T-helper 1 cell treated with Interleukin-12 subunit alpha and Interleukin-12 subunit beta and Interleukin-4 antibody, amounts not matched to agents 30 μg/mL and 1 μg/mL, for 36 hours (primary cell): Measurements from ENCODE around the gene HDGFL2.
"Not testable (repeated sequence)": the region's sequence is repeated elsewhere in the genome, so short reads cannot be mapped to it uniquely, and the experiment has no call there.

Source experiments
- H3K27ac Mint-ChIP-seq: one replicate; pipeline ENCODE4 v1.8.0; 2021; ENCODE audit warnings: mild to moderate bottlenecking, mixed read lengths
- H3K27me3 Mint-ChIP-seq: one replicate; pipeline ENCODE4 v1.8.0; 2021; ENCODE audit warnings: low read depth, mixed read lengths
- H3K36me3 Mint-ChIP-seq: one replicate; pipeline ENCODE4 v1.8.0; 2021; ENCODE audit warnings: low read depth, mixed read lengths
- H3K4me1 Mint-ChIP-seq: one replicate; pipeline ENCODE4 v1.8.0; 2021; ENCODE audit warnings: low read depth, mixed read lengths
- H3K4me3 Mint-ChIP-seq: one replicate; pipeline ENCODE4 v1.8.0; 2021; ENCODE audit warnings: mild to moderate bottlenecking, moderate library complexity, mixed read lengths
- H3K9me3 Mint-ChIP-seq: one replicate; pipeline ENCODE4 v1.8.0; 2021; ENCODE audit warnings: mixed read lengths

HDGFL2 gene

GRCh38 chr19:4534836-4535658 is 63.0 kb downstream of the HDGFL2 start, which contains the start of gene PLIN5:
TSS of gene PLIN5 (minus strand) at chr19:4535224. CDS start at chr19:4534074, 1,150 bp downstream.
- H3K4me3 Mint-ChIP-seq = no peak within 1 kb of the TSS
- peaks cover 16% of the 10 kb centered on the region for H3K27me3 Mint-ChIP-seq
- H3K9me3 Mint-ChIP-seq = no peaks in the 10 kb centered on the region
- no peaks in the 10 kb centered on the region for H3K36me3 Mint-ChIP-seq
- H3K27ac Mint-ChIP-seq = no peak within 1 kb of the TSS
- peaks cover 5% of the 10 kb centered on the region for H3K4me1 Mint-ChIP-seq

DNA sequence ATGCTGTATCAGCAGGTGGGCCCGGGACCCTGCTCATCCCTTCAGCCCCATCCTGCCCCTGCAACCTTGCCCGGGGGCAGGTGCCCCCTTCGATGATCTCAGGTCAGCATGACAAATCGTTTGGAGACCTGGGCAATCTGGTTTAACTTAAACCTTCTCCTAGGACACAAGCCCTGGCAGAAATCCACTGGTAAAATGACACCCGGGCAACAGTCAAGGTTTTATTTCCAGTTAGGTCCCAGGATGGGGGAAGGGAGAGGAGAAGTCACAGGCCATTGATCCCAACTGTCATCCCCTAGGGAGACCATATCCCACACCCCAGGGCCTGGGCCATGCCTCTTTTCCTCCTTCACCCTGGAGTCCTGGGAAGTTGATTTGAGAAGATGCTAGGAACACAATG is 64.7 kb downstream of the HDGFL2 start:
- Mint-ChIP-seq H3K9me3 (no peaks in the 10 kb centered on the region), H3K27ac (no peak overlapping the region), H3K4me1 (peaks cover 6% of the 10 kb centered on the region), H3K4me3 (no peak overlapping the region), H3K36me3 (no peaks in the 10 kb centered on the region), H3K27me3 (peaks cover 9% of the 10 kb centered on the region)

DNA sequence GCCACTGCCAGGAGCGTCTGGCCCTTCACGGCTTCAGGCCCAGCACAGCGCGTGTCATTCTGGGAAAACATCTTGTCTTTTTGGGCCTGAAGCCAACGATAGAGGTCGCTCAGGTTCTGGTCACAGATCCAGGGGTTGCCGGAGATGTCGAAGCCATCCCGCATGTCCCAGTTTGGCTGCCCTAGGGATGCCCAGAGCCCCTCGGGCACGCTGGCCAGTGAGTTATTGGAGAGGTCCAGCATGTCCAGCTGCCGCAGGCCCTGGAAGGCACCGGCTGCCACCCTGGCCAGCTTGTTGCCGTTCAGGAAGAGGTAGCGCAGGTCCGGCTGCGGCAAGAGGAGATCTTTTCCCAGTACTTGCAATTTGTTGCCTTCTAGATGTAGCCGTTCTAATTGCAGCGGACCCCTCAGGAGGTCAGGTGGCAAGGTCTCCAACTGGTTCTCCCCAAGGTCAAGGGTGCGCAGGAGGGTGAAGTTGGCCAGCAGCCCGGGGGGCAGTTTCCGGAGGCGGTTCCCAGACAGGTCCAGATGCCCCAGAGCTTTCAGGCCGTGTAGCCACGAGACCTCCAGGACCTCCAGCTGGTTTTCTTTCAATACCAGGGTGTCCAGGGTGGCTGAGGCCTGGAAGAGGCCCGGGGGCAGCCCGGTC is 66.0 kb downstream of the HDGFL2 start:
- Mint-ChIP-seq H3K27me3 (peaks cover 9% of the 10 kb centered on the region), H3K27ac (no peak overlapping the region), H3K4me1 (peaks cover 6% of the 10 kb centered on the region), H3K9me3 (no peaks in the 10 kb centered on the region), H3K4me3 (no peak overlapping the region), H3K36me3 (no peaks in the 10 kb centered on the region)

- no peak overlapping the region for H3K27ac Mint-ChIP-seq
- peaks cover 6% of the 10 kb centered on the region for H3K4me1 Mint-ChIP-seq
- peaks cover 9% of the 10 kb centered on the region for H3K27me3 Mint-ChIP-seq
- no peak overlapping the region for H3K4me3 Mint-ChIP-seq
- no peaks in the 10 kb centered on the region for H3K36me3 Mint-ChIP-seq
- no peaks in the 10 kb centered on the region for H3K9me3 Mint-ChIP-seq
Measured at GRCh38 chr19:4538601-4538954, 66.5 kb downstream of the HDGFL2 start.

GRCh38 chr19:4539169-4539692 is 67.1 kb downstream of the HDGFL2 start:
- peaks cover 9% of the 10 kb centered on the region for H3K27me3 Mint-ChIP-seq
- no peak overlapping the region for H3K4me3 Mint-ChIP-seq
- H3K36me3 Mint-ChIP-seq = no peaks in the 10 kb centered on the region
- H3K27ac Mint-ChIP-seq = no peak overlapping the region
- peaks cover 6% of the 10 kb centered on the region for H3K4me1 Mint-ChIP-seq
- no peaks in the 10 kb centered on the region for H3K9me3 Mint-ChIP-seq

- H3K4me3 Mint-ChIP-seq = peak within 1 kb of the TSS; percentile 50
- peak within 1 kb of the TSS; percentile 27 for H3K27ac Mint-ChIP-seq
- H3K27me3 Mint-ChIP-seq = peaks cover 4% of the 10 kb centered on the region
- H3K4me1 Mint-ChIP-seq = peaks cover 6% of the 10 kb centered on the region
- no peaks in the 10 kb centered on the region for H3K36me3 Mint-ChIP-seq
- no peaks in the 10 kb centered on the region for H3K9me3 Mint-ChIP-seq
Measured at GRCh38 chr19:4539693-4540581, 67.8 kb downstream of the HDGFL2 start, which contains the start of gene LRG1. TSS of gene LRG1 (minus strand) at chr19:4540036. CDS start at chr19:4540013, 23 bp downstream.

- Mint-ChIP-seq H3K9me3 (no peaks in the 10 kb centered on the region), H3K4me3 (no peak overlapping the region), H3K27me3 (no peaks in the 10 kb centered on the region), H3K36me3 (no peaks in the 10 kb centered on the region), H3K27ac (no peak overlapping the region), H3K4me1 (peaks cover 6% of the 10 kb centered on the region)
Measured at GRCh38 chr19:4541114-4541805, 69.2 kb downstream of the HDGFL2 start.

DNA sequence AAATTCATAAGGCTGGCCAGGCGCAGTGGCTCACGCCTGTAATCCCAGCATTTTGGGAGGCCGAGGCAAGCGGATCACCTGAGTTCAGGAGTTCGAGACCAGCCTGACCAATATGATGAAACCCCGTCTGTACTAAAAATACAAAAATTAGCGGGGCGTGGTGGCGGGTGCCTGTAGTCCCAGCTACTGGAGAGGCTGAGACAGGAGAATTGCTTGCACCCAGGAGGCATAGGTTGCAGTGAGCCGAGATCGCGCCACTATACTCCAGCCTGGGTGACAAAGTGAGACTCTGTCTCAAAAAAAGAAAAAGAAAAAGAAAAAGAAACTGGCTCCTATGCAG is 69.7 kb downstream of the HDGFL2 start:
- H3K9me3 Mint-ChIP-seq, H3K4me3 Mint-ChIP-seq, H3K36me3 Mint-ChIP-seq, H3K27me3 Mint-ChIP-seq, H3K4me1 Mint-ChIP-seq, H3K27ac Mint-ChIP-seq: not testable (repeated sequence)

DNA sequence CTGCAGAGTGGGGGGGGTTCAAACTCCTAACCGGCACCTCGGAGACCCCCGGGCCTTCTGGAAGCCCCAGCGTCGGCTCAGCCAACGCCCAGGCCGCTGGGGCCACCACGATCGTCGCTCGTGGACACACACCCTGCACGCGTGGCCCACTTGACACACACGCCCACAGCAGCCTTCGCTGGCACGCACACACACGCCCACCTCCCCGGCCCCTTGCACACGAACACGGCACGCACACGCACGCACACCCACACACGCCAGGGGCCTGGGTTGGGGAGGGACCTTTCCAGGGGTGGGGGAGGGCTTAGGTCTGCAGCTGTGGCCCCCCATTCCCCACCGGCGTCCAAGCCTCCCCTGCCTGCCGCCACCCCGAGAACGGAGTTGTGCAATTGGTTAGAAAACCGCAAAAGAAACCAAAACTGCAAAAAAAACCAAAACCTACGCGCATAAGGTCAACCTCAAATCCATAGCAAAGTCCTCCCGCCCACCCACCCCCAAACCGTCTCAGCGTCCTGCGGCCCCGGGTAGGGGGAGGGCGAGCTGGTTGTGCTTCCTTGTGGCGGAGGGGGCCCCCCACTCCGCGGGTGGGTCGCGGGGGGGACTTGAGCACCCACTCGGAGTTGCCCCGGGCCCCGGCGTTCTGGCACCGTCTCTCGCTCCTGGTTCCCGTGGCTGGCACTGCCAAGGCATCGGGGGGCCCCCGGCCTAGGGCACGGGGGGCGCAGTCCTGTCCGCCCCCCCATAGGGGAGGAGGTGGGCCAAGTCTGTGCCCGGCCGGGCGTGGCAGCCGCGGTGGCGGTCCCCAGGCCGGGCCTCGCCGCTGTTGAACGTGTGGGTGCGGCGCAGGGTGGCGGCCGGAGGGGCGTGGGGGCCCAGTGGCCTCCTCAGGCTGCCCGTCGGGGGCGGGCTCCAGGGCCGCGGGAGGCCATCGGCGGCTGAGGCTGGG is 71.1 kb downstream of the HDGFL2 start:
- H3K27ac Mint-ChIP-seq = no peak overlapping the region
- no peaks in the 10 kb centered on the region for H3K9me3 Mint-ChIP-seq
- no peaks in the 10 kb centered on the region for H3K36me3 Mint-ChIP-seq
- H3K4me3 Mint-ChIP-seq = no peak overlapping the region
- H3K4me1 Mint-ChIP-seq = peaks cover 6% of the 10 kb centered on the region
- no peaks in the 10 kb centered on the region for H3K27me3 Mint-ChIP-seq

DNA sequence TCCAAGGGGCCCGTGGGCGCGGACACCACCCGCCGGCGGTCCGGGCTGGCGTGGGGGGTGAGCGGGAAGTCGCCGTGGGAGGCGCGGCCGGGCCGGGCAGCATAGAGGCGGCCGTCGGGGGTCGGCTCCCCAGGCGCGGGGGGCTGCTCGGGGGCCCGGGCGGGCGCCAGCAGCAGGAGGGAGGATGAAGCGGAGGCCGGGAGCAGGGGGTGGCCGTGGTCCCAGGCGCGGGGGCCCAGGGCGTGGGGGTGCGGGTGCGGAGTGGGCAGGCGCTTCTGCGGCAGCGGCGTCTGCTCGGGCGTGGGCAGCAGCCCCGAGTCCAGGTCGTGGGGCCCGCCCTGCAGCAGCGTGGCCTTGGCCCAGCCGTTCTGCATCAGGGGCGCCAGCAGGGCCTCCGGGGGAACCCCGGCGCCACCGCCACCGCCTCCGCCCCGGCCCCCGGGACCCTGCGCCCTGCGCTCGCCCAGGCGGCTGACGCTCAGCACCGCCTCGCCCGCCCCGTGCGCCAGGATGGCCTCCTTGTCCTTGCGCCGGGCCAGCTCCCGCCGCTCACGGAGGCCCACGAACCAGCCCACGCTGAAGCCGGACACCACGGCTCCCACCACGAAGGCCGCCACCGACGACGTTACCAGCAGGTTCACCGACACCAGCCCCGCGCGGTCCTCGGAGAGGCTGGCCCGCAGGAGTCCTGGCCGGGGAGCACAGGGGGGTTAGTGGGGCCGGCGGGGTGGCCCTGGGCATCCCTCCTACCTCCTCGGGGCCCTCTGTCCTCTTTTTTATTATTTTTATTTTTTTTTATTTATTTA is 71.9 kb downstream of the HDGFL2 start:
- H3K27me3 Mint-ChIP-seq = no peaks in the 10 kb centered on the region
- H3K27ac Mint-ChIP-seq = no peak overlapping the region
- no peaks in the 10 kb centered on the region for H3K9me3 Mint-ChIP-seq
- H3K36me3 Mint-ChIP-seq = no peaks in the 10 kb centered on the region
- H3K4me3 Mint-ChIP-seq = no peak overlapping the region
- H3K4me1 Mint-ChIP-seq = peaks cover 6% of the 10 kb centered on the region

- Mint-ChIP-seq H3K4me3 (no peak overlapping the region), H3K4me1 (no peaks in the 10 kb centered on the region), H3K36me3 (no peaks in the 10 kb centered on the region), H3K9me3 (no peaks in the 10 kb centered on the region), H3K27ac (no peak overlapping the region), H3K27me3 (no peaks in the 10 kb centered on the region)
Measured at GRCh38 chr19:4547303-4548237, 75.5 kb downstream of the HDGFL2 start.

DNA sequence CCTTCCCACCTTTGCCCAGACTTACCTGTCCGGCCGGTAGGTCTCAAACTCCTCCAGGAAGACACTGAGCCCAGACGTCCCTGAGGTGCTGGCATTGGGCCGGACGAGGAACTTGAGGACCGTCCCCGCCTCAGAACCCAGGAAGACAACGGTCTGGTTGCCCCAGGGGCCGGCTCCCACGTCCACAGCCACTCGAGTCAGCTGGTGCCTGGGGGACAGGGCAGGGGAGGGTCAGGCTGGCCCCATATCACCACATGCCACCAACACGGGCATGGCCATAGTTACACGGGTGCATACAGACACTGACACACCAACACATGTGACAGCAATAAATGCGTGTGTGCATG is 76.1 kb downstream of the HDGFL2 start:
- H3K36me3 Mint-ChIP-seq = no peaks in the 10 kb centered on the region
- no peaks in the 10 kb centered on the region for H3K27me3 Mint-ChIP-seq
- H3K4me3 Mint-ChIP-seq = no peak overlapping the region
- no peaks in the 10 kb centered on the region for H3K9me3 Mint-ChIP-seq
- H3K27ac Mint-ChIP-seq = no peak overlapping the region
- no peaks in the 10 kb centered on the region for H3K4me1 Mint-ChIP-seq
